Colonic mucosa (tissue), 4 donors: ENCODE measurements around the gene ULBP2. TPM values are rescaled to one million over a fixed set of nuclear protein-coding genes. Genes with fewer than 3 reads are reported as not detected.
"Not testable (repeated sequence)": the region's sequence is repeated elsewhere in the genome, so short reads cannot be mapped to it uniquely, and the experiment has no call there.

Source experiments
- DNase-seq: peaks from one replicate; pipeline ENCODE4 v3.0.0-alpha.2; 2020
- H3K27ac ChIP-seq: fragments of 200-600 bp; one replicate; pipeline ENCODE4 v1.8.0; 2021
- H3K27me3 ChIP-seq: fragments of 200-600 bp; one replicate; pipeline ENCODE4 v1.8.0; 2021
- H3K36me3 ChIP-seq: fragments of 200-600 bp; one replicate; pipeline ENCODE4 v1.8.0; 2021
- H3K4me1 ChIP-seq: fragments of 200-600 bp; one replicate; pipeline ENCODE4 v1.8.0; 2021; ENCODE audit warnings: mild to moderate bottlenecking
- H3K4me3 ChIP-seq: fragments of 200-600 bp; one replicate; pipeline ENCODE4 v1.8.0; 2021
- H3K9ac ChIP-seq, 2 donors: one replicate each; pipeline ENCODE4 v1.7.0; 2013; ENCODE audit warnings: control low read depth in 2 of 2, low read depth in 2 of 2, low read length in 2 of 2
- H3K9me3 ChIP-seq: fragments of 200-600 bp; one replicate; pipeline ENCODE4 v1.8.0; 2021
- intact Hi-C: fragments of 100-400 bp; cut with DNase I; formaldehyde crosslinking; loops from one replicate; pipeline ENCODE4 v1.14.1; 2022
- total RNA-seq, 2 donors: library from RNA; stranded (reverse); fragmentation: NEBNext Ultra II Directional in 1 of 2; extraction: Animal tissue kit (Norgen Biotek cat#: 25700) in 1 of 2; gene quantifications; one replicate each; pipeline ENCODE4 v1.2.1, GENCODE V29; 2021
- TF ChIP-seq, protein P1 (sequence below): fragments of 200-600 bp; IDR thresholded peaks from one replicate; pipeline ENCODE4 v1.8.0; 2022; ENCODE audit warnings: antibody characterized with exemption, mild to moderate bottlenecking
- donor health status: healthy.
- donor health status: DM: no; HTN: no; CAD: no.
- donor health status: DM: no; HTN: no; CAD: no.

ULBP2 gene
- total RNA-seq, 2 donors from 2014 or later, result 0.19 to 0.47 TPM

DNA sequence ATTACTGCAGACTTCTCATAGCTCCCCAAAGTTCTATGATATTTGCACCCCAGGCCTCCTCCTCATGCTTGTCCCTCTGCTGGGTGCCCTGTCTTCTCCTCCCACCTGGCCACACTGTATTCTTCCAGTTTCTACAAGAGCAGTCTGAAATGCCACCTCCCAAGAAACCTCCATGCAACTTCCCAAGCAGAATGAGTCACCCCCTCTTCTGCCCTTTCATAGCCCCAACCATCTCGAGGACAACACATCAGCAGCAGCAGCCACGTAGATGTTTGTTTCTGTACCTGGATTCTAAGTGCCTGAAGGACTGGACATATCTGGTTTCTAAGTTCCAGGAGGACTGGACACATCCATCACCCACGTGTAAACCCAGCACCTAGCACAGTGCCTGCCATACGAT, 6.6 kb upstream of the ULBP2 start:
- no peak overlapping the region for H3K4me3 ChIP-seq
- no peaks in the 10 kb centered on the region for H3K9me3 ChIP-seq
- no peak for DNase-seq
- peaks cover 9% of the 10 kb centered on the region for H3K4me1 ChIP-seq
- peaks cover 37% of the 10 kb centered on the region for H3K27me3 ChIP-seq
- TF ChIP-seq, protein P1, sequence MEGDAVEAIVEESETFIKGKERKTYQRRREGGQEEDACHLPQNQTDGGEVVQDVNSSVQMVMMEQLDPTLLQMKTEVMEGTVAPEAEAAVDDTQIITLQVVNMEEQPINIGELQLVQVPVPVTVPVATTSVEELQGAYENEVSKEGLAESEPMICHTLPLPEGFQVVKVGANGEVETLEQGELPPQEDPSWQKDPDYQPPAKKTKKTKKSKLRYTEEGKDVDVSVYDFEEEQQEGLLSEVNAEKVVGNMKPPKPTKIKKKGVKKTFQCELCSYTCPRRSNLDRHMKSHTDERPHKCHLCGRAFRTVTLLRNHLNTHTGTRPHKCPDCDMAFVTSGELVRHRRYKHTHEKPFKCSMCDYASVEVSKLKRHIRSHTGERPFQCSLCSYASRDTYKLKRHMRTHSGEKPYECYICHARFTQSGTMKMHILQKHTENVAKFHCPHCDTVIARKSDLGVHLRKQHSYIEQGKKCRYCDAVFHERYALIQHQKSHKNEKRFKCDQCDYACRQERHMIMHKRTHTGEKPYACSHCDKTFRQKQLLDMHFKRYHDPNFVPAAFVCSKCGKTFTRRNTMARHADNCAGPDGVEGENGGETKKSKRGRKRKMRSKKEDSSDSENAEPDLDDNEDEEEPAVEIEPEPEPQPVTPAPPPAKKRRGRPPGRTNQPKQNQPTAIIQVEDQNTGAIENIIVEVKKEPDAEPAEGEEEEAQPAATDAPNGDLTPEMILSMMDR, result no peak
- H3K27ac ChIP-seq, result no peak overlapping the region
- no peaks in the 10 kb centered on the region for H3K36me3 ChIP-seq
- intact Hi-C loops, result loop anchor here (1.0 kb wide), 1 partner anchor 81 kb away; no protein-coding TSS in a partner anchor
- H3K9ac ChIP-seq, result no peak overlapping the region

DNA sequence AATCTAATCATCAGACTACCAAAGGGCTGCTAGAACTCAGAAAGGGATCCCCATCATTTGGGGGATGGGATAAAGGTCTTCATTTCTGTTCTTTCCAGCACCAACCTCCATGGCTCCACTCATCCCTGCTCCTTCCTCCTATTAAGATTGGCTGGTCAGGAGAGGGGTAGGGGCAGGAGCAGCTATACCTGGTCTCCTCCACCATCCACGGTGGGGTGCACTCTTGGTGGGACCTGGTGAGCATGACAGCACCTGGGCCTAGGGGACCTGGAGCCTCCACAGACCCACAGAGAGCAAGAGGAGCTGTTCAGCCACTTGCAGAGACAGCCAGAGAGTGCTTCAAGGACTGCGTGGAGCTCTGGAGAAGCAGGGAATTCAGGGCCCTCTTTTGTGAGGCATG, 6.1 kb upstream of the ULBP2 start:
- Histone ChIP-seq H3K27me3 (peaks cover 41% of the 10 kb centered on the region), H3K4me3 (no peak overlapping the region), H3K9ac (no peak overlapping the region), H3K9me3 (no peaks in the 10 kb centered on the region), H3K4me1 (peaks cover 9% of the 10 kb centered on the region), H3K36me3 (no peaks in the 10 kb centered on the region), H3K27ac (no peak overlapping the region)
- DNase-seq, result no peak
- TF ChIP-seq, protein P1, result no peak
- intact Hi-C loops, result loop anchor here (1.0 kb wide), 1 partner anchor 81 kb away; no protein-coding TSS in a partner anchor

DNA sequence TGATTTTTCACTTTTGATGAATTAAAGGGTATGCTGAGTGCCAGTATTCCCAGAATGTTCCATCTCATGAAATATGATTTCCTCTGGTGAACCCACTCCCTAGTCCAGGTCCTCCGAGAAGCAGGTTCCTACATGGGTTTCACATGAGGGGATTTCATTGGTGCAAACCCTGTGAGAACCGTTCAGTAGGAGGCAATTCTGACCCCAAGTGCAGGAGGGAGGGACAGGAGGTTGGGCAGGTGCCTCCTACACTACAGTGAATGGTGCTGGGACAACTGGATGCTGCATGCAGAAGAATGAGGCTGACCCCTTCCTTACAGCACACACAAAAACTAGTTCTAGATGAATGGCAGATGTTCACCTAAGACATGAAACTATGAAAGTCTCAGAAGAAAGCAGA, 5.1 kb upstream of the ULBP2 start:
- intact Hi-C loops, result no loop called here
- TF ChIP-seq, protein P1, result no peak
- Histone ChIP-seq H3K9ac (no peak overlapping the region), H3K27ac (no peak overlapping the region), H3K9me3 (no peaks in the 10 kb centered on the region), H3K4me1 (peaks cover 9% of the 10 kb centered on the region), H3K4me3 (no peak overlapping the region), H3K27me3 (peaks cover 51% of the 10 kb centered on the region), H3K36me3 (no peaks in the 10 kb centered on the region)
- DNase-seq, result no peak

DNA sequence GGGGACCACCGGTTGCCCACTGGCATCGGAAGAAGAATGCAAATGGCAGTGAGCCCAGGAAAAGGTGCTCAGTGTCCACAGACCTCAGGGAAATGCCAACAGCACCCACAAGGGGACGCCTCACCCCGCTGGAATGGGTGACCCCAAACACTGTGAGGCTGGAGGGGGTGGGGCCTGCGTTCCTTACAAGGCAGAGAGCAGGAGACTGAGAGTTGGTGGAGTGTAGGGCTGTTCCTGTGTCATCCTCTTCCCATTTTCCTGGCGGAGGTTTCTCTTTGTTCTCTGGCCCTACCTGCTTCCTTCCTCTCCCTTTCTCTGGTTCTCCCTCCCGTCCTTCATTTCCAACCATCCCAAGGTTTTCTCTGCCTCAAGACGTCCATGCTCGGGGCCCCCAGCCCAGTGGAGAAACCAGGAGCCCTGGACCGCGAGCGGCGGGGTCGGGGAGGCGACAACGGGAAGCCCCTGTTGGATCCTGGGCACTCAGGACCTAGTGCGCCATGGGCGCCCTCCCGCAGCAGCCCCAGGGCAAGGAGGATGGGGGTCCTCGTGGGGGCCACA, 3.7 kb upstream of the ULBP2 start:
- H3K4me1 ChIP-seq, H3K36me3 ChIP-seq, intact Hi-C loops, DNase-seq, H3K9me3 ChIP-seq, H3K27ac ChIP-seq: not testable (repeated sequence)
- peaks cover 49% of the 10 kb centered on the region for H3K27me3 ChIP-seq
- peak overlapping the region; percentile 38 for H3K4me3 ChIP-seq
- H3K9ac ChIP-seq, result peak overlapping the region in 1 of 2 donors; percentile 60

DNA sequence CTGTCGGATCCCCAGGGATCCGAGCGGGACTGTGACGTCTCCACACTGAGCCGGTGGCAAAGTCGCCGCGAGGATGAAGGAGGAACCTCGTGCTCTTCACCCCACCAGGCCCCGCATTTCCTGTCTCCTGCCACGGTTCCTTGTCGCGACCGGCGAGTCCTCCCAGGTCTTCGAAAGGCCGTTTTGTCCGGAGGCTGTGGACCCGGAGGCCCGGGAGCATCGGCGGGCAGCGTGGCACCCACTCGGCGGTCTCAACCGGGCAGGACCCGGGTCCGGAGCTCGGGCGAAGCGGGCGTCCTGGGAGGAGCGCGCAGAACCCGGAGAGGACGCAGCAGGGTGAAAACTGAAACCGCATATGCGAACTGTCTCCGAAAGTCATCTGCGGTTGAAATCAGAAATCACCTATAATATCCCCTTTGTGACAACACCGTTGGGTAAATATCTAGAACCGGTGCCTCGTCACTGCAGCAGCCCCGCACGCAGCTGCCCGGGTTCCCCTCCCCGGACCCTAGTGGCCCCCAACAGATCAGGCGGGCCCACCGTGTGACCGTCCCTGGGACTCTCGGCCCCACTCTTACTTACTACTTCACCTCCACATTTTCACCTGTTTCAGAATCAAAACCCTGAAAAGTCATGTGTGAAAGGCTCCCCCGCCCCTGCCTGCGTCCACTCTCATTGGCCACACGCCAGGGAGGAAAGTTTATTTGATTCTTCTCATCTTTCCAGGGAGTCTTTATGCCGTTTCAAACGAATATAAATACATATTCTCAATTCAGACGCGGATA, 3.1 kb upstream of the ULBP2 start:
- TF ChIP-seq, protein P1, result no peak

DNA sequence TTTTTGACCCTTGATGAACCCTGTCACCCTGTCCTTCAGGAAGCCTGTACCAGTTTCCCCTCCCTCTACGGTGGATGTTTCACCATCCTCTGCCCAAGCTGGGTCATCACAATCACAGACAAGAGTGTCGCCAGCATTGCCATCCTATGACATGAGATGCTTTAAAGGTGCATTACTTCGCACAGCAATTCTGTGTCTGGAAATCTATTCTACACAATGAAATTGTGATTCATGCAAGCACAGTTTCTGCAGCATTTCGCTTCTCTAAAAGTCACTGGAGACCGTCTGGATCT, 2.5 kb upstream of the ULBP2 start:
- H3K27me3 ChIP-seq, result peaks cover 44% of the 10 kb centered on the region
- no peak overlapping the region for H3K4me3 ChIP-seq
- intact Hi-C loops, result no loop called here

More for the DNA sequence above, 3.1 kb upstream of the ULBP2 start:
- H3K27me3 ChIP-seq, result peaks cover 44% of the 10 kb centered on the region
- no peak for DNase-seq
- H3K9me3 ChIP-seq, result no peaks in the 10 kb centered on the region
- H3K4me3 ChIP-seq, result peak overlapping the region; percentile 38
- peaks cover 9% of the 10 kb centered on the region for H3K4me1 ChIP-seq
- H3K36me3 ChIP-seq, result no peaks in the 10 kb centered on the region
- intact Hi-C loops, result no loop called here
- peak overlapping the region in 1 of 2 donors; percentile 60 for H3K9ac ChIP-seq
- H3K27ac ChIP-seq, result no peak overlapping the region

More for the DNA sequence above, 2.5 kb upstream of the ULBP2 start:
- no peak for DNase-seq
- Histone ChIP-seq H3K27ac (no peak overlapping the region), H3K36me3 (no peaks in the 10 kb centered on the region), H3K4me1 (peaks cover 9% of the 10 kb centered on the region), H3K9me3 (no peaks in the 10 kb centered on the region), H3K9ac (no peak overlapping the region)
- TF ChIP-seq, protein P1, result no peak
